DND-41 (cell line): ENCODE data around the gene VAV3.

Experiments
- ATAC-seq: fragments of 200-7000 bp; cut with Tn5 transposase; 3 replicates; pipeline ENCODE4 v1.9.1; 2021; ENCODE audit warnings: low read depth; ENCODE audit not compliant: insufficient read depth
- DNase-seq: peaks from one replicate; pipeline ENCODE4 v3.0.0-alpha.2; 2020
- H2AFZ ChIP-seq: 2 replicates; pipeline ENCODE4 v1.6.0; 2012; ENCODE audit warnings: low read depth, low read length
- H3K27ac ChIP-seq: 2 replicates; pipeline ENCODE4 v1.5.1; 2012; ENCODE audit warnings: low read length, inconsistent platforms
- H3K27me3 ChIP-seq: fragments of 200-600 bp; sonication (generic); 2 replicates; pipeline ENCODE4 v1.6.0; 2012; ENCODE audit warnings: low read length, mild to moderate bottlenecking, inconsistent platforms; ENCODE audit not compliant: insufficient read depth, poor library complexity
- H3K36me3 ChIP-seq: 2 replicates; pipeline ENCODE4 v1.5.1; 2012; ENCODE audit warnings: low read length, inconsistent platforms; ENCODE audit not compliant: insufficient read depth
- H3K4me1 ChIP-seq: 2 replicates; pipeline ENCODE4 v1.5.1; 2012; ENCODE audit warnings: mild to moderate bottlenecking, low read length; ENCODE audit not compliant: insufficient read depth
- H3K4me2 ChIP-seq: 2 replicates; pipeline ENCODE4 v1.6.0; 2012; ENCODE audit warnings: mild to moderate bottlenecking, moderate library complexity, low read length, inconsistent platforms; ENCODE audit not compliant: insufficient read depth
- H3K4me3 ChIP-seq, 2 experiments: fragments of 200-600 bp in 1 of 2; shearing (Covaris generic) in 1 of 2; 2 replicates each; pipeline ENCODE4 v1.5.1; 2012 to 2016; ENCODE audit warnings: inconsistent platforms in 2 of 2, low read length in 2 of 2, mild to moderate bottlenecking in 2 of 2, low read depth in 1 of 2, moderate library complexity in 1 of 2
- H3K79me2 ChIP-seq: 2 replicates; pipeline ENCODE4 v1.6.0; 2012; ENCODE audit warnings: low read length, inconsistent platforms; ENCODE audit not compliant: insufficient read depth
- H3K9ac ChIP-seq: 2 replicates; pipeline ENCODE4 v1.6.0; 2012; ENCODE audit warnings: low read depth, mild to moderate bottlenecking, inconsistent platforms, low read length, moderate library complexity
- H3K9me3 ChIP-seq: 2 replicates; pipeline ENCODE4 v1.5.1; 2012; ENCODE audit warnings: low read length, moderate library complexity, mild to moderate bottlenecking, inconsistent platforms; ENCODE audit not compliant: insufficient read depth, severe bottlenecking
- H4K20me1 ChIP-seq: 2 replicates; pipeline ENCODE4 v1.6.0; 2012; ENCODE audit warnings: low read length; ENCODE audit not compliant: insufficient read depth
- CTCF ChIP-seq: IDR thresholded peaks from 2 replicates; pipeline ENCODE4 v1.5.1; 2012; ENCODE audit warnings: borderline replicate concordance, low read length, moderate library complexity, mild to moderate bottlenecking; ENCODE audit not compliant: poor library complexity, severe bottlenecking; ENCODE audit errors: extremely low read depth
- EZH2 ChIP-seq: IDR thresholded peaks from 3 replicates; pipeline ENCODE4 v1.6.1; 2012; ENCODE audit warnings: borderline replicate concordance, low read depth, mild to moderate bottlenecking, moderate library complexity, low read length, inconsistent platforms; ENCODE audit not compliant: severe bottlenecking

The VAV3 gene

GRCh38 chr1:107793896-107794453 lies 171.0 kb downstream of the VAV3 start:
- Histone ChIP-seq H3K4me3 (no peak overlapping the region), H3K79me2 (peaks cover 61% of the 10 kb centered on the region), H3K36me3 (no peaks in the 10 kb centered on the region), H3K27ac (0 out of 2 replicates have a peak overlapping the region, but pooled peaks have one; percentile 11), H3K9ac (no peak overlapping the region), H3K27me3 (no peaks in the 10 kb centered on the region), H3K4me2 (no peak overlapping the region), H3K4me1 (peaks cover 30% of the 10 kb centered on the region), H3K9me3 (no peaks in the 10 kb centered on the region), H4K20me1 (no peaks in the 10 kb centered on the region; the same call in 1 of the 2 replicates), H2AFZ (no peak overlapping the region)
- TF ChIP-seq EZH2, result no peak
- TF ChIP-seq CTCF, result no peak
- DNase-seq (no peak), ATAC-seq (no peak)

- ATAC-seq (no peak), DNase-seq (no peak)
- Histone ChIP-seq H2AFZ (no peak overlapping the region), H3K9ac (no peak overlapping the region), H4K20me1 (no peaks in the 10 kb centered on the region; the same call in 1 of the 2 replicates), H3K27me3 (no peaks in the 10 kb centered on the region), H3K4me2 (no peak overlapping the region), H3K79me2 (peaks cover 79% of the 10 kb centered on the region), H3K4me1 (peaks cover 56% of the 10 kb centered on the region), H3K27ac (0 out of 2 replicates have a peak overlapping the region, but pooled peaks have one; percentile 8), H3K36me3 (no peaks in the 10 kb centered on the region), H3K4me3 (no peak overlapping the region), H3K9me3 (no peaks in the 10 kb centered on the region)
- TF ChIP-seq CTCF (no peak), EZH2 (no peak)
Measured at GRCh38 chr1:107791348-107791747, 173.6 kb downstream of the VAV3 start.

- DNase-seq, result peak; percentile 76
- Histone ChIP-seq H3K27me3 (no peaks in the 10 kb centered on the region), H3K9ac (no peak overlapping the region), H3K9me3 (no peaks in the 10 kb centered on the region), H3K27ac (peak overlapping the region; percentile 81), H3K4me1 (peaks cover 70% of the 10 kb centered on the region), H3K4me3 (no peak overlapping the region), H4K20me1 (peaks cover 5% of the 10 kb centered on the region; the same call in 1 of the 2 replicates), H3K36me3 (no peaks in the 10 kb centered on the region), H2AFZ (no peak overlapping the region), H3K79me2 (peaks cover 81% of the 10 kb centered on the region), H3K4me2 (peak overlapping the region; percentile 25; the same call in 1 of the 2 replicates)
- TF ChIP-seq EZH2 (no peak), CTCF (no peak)
- ATAC-seq, result peak; percentile 84
Measured at GRCh38 chr1:107789817-107790524, 175.0 kb downstream of the VAV3 start.
